Nephron progenitor cell (in vitro differentiated cells): Measurements from ENCODE around the gene OR1D2.

ENCODE experiments used
- DNase-seq: peaks from one replicate; pipeline ENCODE4 v3.0.0; 2021
- H3K27ac Mint-ChIP-seq: 2 replicates; pipeline ENCODE4 v1.8.0; 2021; ENCODE audit warnings: mild to moderate bottlenecking, moderate library complexity, mixed read lengths
- H3K27me3 Mint-ChIP-seq: 2 replicates; pipeline ENCODE4 v1.8.0; 2021; ENCODE audit warnings: mild to moderate bottlenecking, low read depth, mixed read lengths; ENCODE audit not compliant: poor library complexity
- H3K36me3 Mint-ChIP-seq: 2 replicates; pipeline ENCODE4 v1.8.0; 2021; ENCODE audit warnings: low read depth, mixed read lengths
- H3K4me1 Mint-ChIP-seq: 2 replicates; pipeline ENCODE4 v1.8.0; 2021; ENCODE audit warnings: mixed read lengths
- H3K4me3 Mint-ChIP-seq: 2 replicates; pipeline ENCODE4 v1.8.0; 2021; ENCODE audit warnings: mild to moderate bottlenecking, moderate library complexity, mixed read lengths
- H3K9me3 Mint-ChIP-seq: 2 replicates; pipeline ENCODE4 v1.8.0; 2021; ENCODE audit warnings: mild to moderate bottlenecking, moderate library complexity, mixed read lengths
- CTCF ChIP-seq: fragments of 200-600 bp; sonication (generic); IDR thresholded peaks from 2 replicates; pipeline ENCODE4 v1.5.0; 2021; ENCODE audit warnings: antibody characterized with exemption

Gene OR1D2

GRCh38 chr17:3048727-3049471 is 55.3 kb downstream of the OR1D2 start:
- H3K4me1 Mint-ChIP-seq = peaks cover 6% of the 10 kb centered on the region
- H3K9me3 Mint-ChIP-seq = peaks cover 20% of the 10 kb centered on the region
- H3K4me3 Mint-ChIP-seq = peak overlapping the region; percentile 91
- no peaks in the 10 kb centered on the region for H3K36me3 Mint-ChIP-seq
- H3K27ac Mint-ChIP-seq = peak overlapping the region; percentile 19
- DNase-seq = peak; percentile 94
- TF ChIP-seq CTCF = peak; percentile 59
- H3K27me3 Mint-ChIP-seq = peaks cover 23% of the 10 kb centered on the region

GRCh38 chr17:3046753-3047152 is 57.5 kb downstream of the OR1D2 start:
- Mint-ChIP-seq H3K4me1 (peaks cover 6% of the 10 kb centered on the region), H3K9me3 (peaks cover 37% of the 10 kb centered on the region), H3K27me3 (peaks cover 28% of the 10 kb centered on the region), H3K36me3 (no peaks in the 10 kb centered on the region), H3K4me3 (no peak overlapping the region), H3K27ac (no peak overlapping the region)
- no peak for TF ChIP-seq CTCF
- DNase-seq = no peak

GRCh38 chr17:3043737-3044365 is 60.4 kb downstream of the OR1D2 start:
- peaks cover 11% of the 10 kb centered on the region for H3K4me1 Mint-ChIP-seq
- no peak overlapping the region for H3K4me3 Mint-ChIP-seq
- no peak overlapping the region for H3K27ac Mint-ChIP-seq
- H3K9me3 Mint-ChIP-seq = peaks cover 37% of the 10 kb centered on the region
- peaks cover 22% of the 10 kb centered on the region for H3K27me3 Mint-ChIP-seq
- no peaks in the 10 kb centered on the region for H3K36me3 Mint-ChIP-seq
- no peak for TF ChIP-seq CTCF
- DNase-seq = no peak

DNA sequence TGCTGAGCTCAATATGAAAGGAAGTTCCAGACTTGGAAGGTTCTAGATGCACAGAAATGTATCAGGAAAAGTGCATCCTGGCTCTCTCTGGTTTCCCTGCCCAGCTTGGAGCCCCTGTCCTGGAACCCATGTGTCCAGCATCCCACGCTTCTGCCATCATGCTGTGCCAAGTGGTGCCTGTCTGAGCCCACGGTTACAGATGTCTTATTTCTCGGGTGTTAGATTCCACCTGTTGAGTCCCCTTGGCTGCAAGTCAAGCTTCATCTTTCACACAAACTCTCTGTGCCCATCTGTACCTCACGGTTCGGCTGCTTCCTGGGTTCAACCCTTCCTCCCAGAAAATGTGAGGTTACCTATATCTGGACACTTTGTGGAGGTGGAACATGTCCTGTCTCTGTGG is 63.3 kb downstream of the OR1D2 start:
- no peak overlapping the region for H3K27ac Mint-ChIP-seq
- TF ChIP-seq CTCF = no peak
- H3K9me3 Mint-ChIP-seq = peaks cover 30% of the 10 kb centered on the region
- no peak for DNase-seq
- no peaks in the 10 kb centered on the region for H3K36me3 Mint-ChIP-seq
- H3K4me3 Mint-ChIP-seq = no peak overlapping the region
- peaks cover 7% of the 10 kb centered on the region for H3K4me1 Mint-ChIP-seq
- peaks cover 25% of the 10 kb centered on the region for H3K27me3 Mint-ChIP-seq

DNA sequence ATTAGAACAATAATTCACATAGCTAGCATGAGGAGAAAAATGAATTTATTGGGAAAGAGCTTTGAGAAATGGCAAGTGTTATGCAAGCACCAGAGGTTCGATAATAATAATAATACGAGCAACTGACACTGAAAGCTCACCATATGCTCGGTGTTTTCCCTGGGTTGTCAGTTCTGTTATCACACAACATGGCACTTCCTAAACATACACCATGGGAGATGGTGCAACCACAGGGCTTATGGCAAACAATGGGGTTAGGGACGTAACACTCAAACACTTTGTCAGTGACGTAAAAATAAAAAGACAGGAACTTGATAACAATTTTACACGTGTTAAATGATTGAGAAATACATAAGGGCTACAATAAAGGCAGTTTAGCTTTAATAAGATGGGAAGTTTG is 64.5 kb downstream of the OR1D2 start:
- Mint-ChIP-seq H3K4me1 (peaks cover 12% of the 10 kb centered on the region), H3K27me3 (peaks cover 25% of the 10 kb centered on the region), H3K36me3 (no peaks in the 10 kb centered on the region), H3K27ac (no peak overlapping the region), H3K9me3 (peaks cover 26% of the 10 kb centered on the region), H3K4me3 (no peak overlapping the region)
- TF ChIP-seq CTCF = no peak
- DNase-seq = no peak

- Mint-ChIP-seq H3K36me3 (no peaks in the 10 kb centered on the region), H3K27ac (no peak overlapping the region), H3K4me1 (peaks cover 16% of the 10 kb centered on the region), H3K4me3 (no peak overlapping the region), H3K27me3 (peaks cover 21% of the 10 kb centered on the region), H3K9me3 (peaks cover 18% of the 10 kb centered on the region)
- TF ChIP-seq CTCF = no peak
- no peak for DNase-seq
These were observed 65.3 kb downstream of the OR1D2 start for GRCh38 chr17:3038941-3039340.
